ENCODE results near the gene MRC1.

The MRC1 gene

GRCh38 chr10:17808971-17809841, at the start of gene MRC1:
Gene MRC1 (plus strand): TSS chr10:17809348. CDS start chr10:17809466, 118 bp downstream.
- no peak for TF ChIP-seq CTCF (IDR thresholded peaks at IDR 0.05; ENCODE audit: extremely low read depth, missing control alignments)
- no peak for DNase-seq (ENCODE audit: low spot score)

GRCh38 chr10:17764142-17764541, 45.0 kb upstream of the MRC1 start:
- no peak for DNase-seq (ENCODE audit: low spot score)
- no peak for TF ChIP-seq CTCF (IDR thresholded peaks at IDR 0.05; ENCODE audit: extremely low read depth, missing control alignments)

- DNase-seq (ENCODE audit: low spot score) = no peak
Observed at GRCh38 chr10:17765602-17766001, 43.5 kb upstream of the MRC1 start.

GRCh38 chr10:17766731-17767130, 42.4 kb upstream of the MRC1 start:
- TF ChIP-seq CTCF (IDR thresholded peaks at IDR 0.05; ENCODE audit: extremely low read depth, missing control alignments) = no peak
- DNase-seq (ENCODE audit: low spot score) = no peak

More at GRCh38 chr10:17765602-17766001, 43.5 kb upstream of the MRC1 start:
- TF ChIP-seq CTCF (IDR thresholded peaks at IDR 0.05; ENCODE audit: extremely low read depth, missing control alignments) = no peak

- TF ChIP-seq CTCF (IDR thresholded peaks at IDR 0.05; ENCODE audit: extremely low read depth, missing control alignments) = no peak
- DNase-seq (ENCODE audit: low spot score) = no peak
Observed at GRCh38 chr10:17768496-17768895, 40.7 kb upstream of the MRC1 start.

GRCh38 chr10:17768957-17769356, 40.2 kb upstream of the MRC1 start:
- DNase-seq (ENCODE audit: low spot score) = no peak
- no peak for TF ChIP-seq CTCF (IDR thresholded peaks at IDR 0.05; ENCODE audit: extremely low read depth, missing control alignments)

- no peak for DNase-seq (ENCODE audit: low spot score)
- TF ChIP-seq CTCF (IDR thresholded peaks at IDR 0.05; ENCODE audit: extremely low read depth, missing control alignments) = no peak
Observed at GRCh38 chr10:17771017-17771416, 38.1 kb upstream of the MRC1 start.
